ENCODE results near the gene PLEKHA3.

The PLEKHA3 gene

GRCh38 chr2:178550352-178550751 is 70.1 kb downstream of the PLEKHA3 start:
- DNase-seq (ENCODE audit: low read depth): no peak
- TF ChIP-seq POLR2A (IDR thresholded peaks at IDR 0.05; ENCODE audit: extremely low read depth, insufficient read length): no peak
- no peak for TF ChIP-seq MAX (IDR thresholded peaks at IDR 0.05; ENCODE audit: low read depth, low read length)
- TF ChIP-seq MYC (IDR thresholded peaks at IDR 0.05; ENCODE audit: low read depth, low read length): no peak
- no peak for TF ChIP-seq CTCF (IDR thresholded peaks at IDR 0.05; ENCODE audit: low read depth, low read length)
- no peak overlapping the region for H3K4me3 ChIP-seq (ENCODE audit: low read depth, low read length)

GRCh38 chr2:178553047-178553446 is 72.8 kb downstream of the PLEKHA3 start:
- DNase-seq (ENCODE audit: low read depth): no peak
- no peak overlapping the region for H3K4me3 ChIP-seq (ENCODE audit: low read depth, low read length)
- TF ChIP-seq POLR2A (IDR thresholded peaks at IDR 0.05; ENCODE audit: extremely low read depth, insufficient read length) (no peak), MAX (IDR thresholded peaks at IDR 0.05; ENCODE audit: low read depth, low read length) (no peak), CTCF (IDR thresholded peaks at IDR 0.05; ENCODE audit: low read depth, low read length) (no peak), MYC (IDR thresholded peaks at IDR 0.05; ENCODE audit: low read depth, low read length) (no peak)

All from NB4 (cell line).